Measurements from ENCODE around the gene DACH1. TPM values are rescaled to one million over a fixed set of nuclear protein-coding genes. Genes with fewer than 3 reads are reported as not detected.
"Not testable (repeated sequence)": the region's sequence is repeated elsewhere in the genome, so short reads cannot be mapped to it uniquely, and the experiment has no call there.

The DACH1 gene
- polyA plus RNA-seq, 3 donors = 0.03 to 0.69 (median 0.26) TPM

- no CpG with 5 or more reads among the region's 1 CpG for WGBS (ENCODE audit: insufficient coverage)
- peaks cover 0 to 3% (median 0%) of the 10 kb centered on the region in 7 donors for H3K9me3 Mint-ChIP-seq
These were observed 35.7 kb upstream of the DACH1 start for GRCh38 chr13:71902676-71903075.

GRCh38 chr13:71893506-71893905 is 26.5 kb upstream of the DACH1 start:
- H3K4me1 ChIP-seq (ENCODE audit: control insufficient read depth in 1 of 2, insufficient read depth in 2 of 2, low read length in 2 of 2); H3K36me3 Mint-ChIP-seq; H3K27ac ChIP-seq (ENCODE audit: low read depth in 1 of 2, low read length in 2 of 2); H3K9ac ChIP-seq (ENCODE audit: insufficient read depth, low read length, poor library complexity, severe bottlenecking); intact Hi-C loops (cut with micrococcal nuclease); H2AFZ ChIP-seq (ENCODE audit: insufficient read depth, low read depth, low read length, poor library complexity, severe bottlenecking); H3K79me2 ChIP-seq (ENCODE audit: insufficient read depth, low read length); DNase-seq; H3K4me3 ChIP-seq (replicated peaks in 1 of 3; ENCODE audit: low read depth in 2 of 3, low read length in 3 of 3); H3K27me3 ChIP-seq (ENCODE audit: control insufficient read depth in 2 of 2, insufficient read depth in 2 of 2, low read length in 2 of 2); H3K9me3 Mint-ChIP-seq; H3K9me3 ChIP-seq (replicated peaks in 1 of 2; ENCODE audit: control insufficient read depth in 1 of 2, insufficient read depth in 1 of 2, low read length in 2 of 2); H3K4me1 Mint-ChIP-seq; H3K27ac Mint-ChIP-seq; H3K4me2 ChIP-seq (replicated peaks; ENCODE audit: extremely low read depth, low read length, poor library complexity, severe bottlenecking); H3K27me3 Mint-ChIP-seq (ENCODE audit: low read depth in 3 of 3); H3K36me3 ChIP-seq (replicated peaks in 1 of 2; ENCODE audit: control insufficient read depth in 1 of 2, insufficient read depth in 2 of 2, low read length in 2 of 2); H3K4me3 Mint-ChIP-seq; H4K20me1 ChIP-seq (ENCODE audit: insufficient read depth, low read length): not testable (repeated sequence)
- no CpG with 5 or more reads among the region's 3 CpGs for WGBS (ENCODE audit: insufficient coverage)

More at GRCh38 chr13:71902676-71903075, 35.7 kb upstream of the DACH1 start:
- H3K79me2 ChIP-seq (ENCODE audit: insufficient read depth, low read length) = no peaks in the 10 kb centered on the region
- TF ChIP-seq CTCF (IDR thresholded peaks at IDR 0.05) = no peak
- H3K27me3 Mint-ChIP-seq (ENCODE audit: low read depth in 3 of 3) = peaks cover 0 to 3% (median 0%) of the 10 kb centered on the region in 3 donors
- no peaks in the 10 kb centered on the region for H3K9me3 ChIP-seq (replicated peaks in 1 of 2; ENCODE audit: control insufficient read depth in 1 of 2, insufficient read depth in 1 of 2, low read length in 2 of 2)
- no peak overlapping the region for H3K4me3 ChIP-seq (replicated peaks in 1 of 3; ENCODE audit: low read depth in 2 of 3, low read length in 3 of 3)
- no peak for DNase-seq
- H3K36me3 ChIP-seq (replicated peaks in 1 of 2; ENCODE audit: control insufficient read depth in 1 of 2, insufficient read depth in 2 of 2, low read length in 2 of 2) = no peaks in the 10 kb centered on the region
- no peaks in the 10 kb centered on the region for H3K4me1 ChIP-seq (ENCODE audit: control insufficient read depth in 1 of 2, insufficient read depth in 2 of 2, low read length in 2 of 2)
- H3K4me2 ChIP-seq (replicated peaks; ENCODE audit: extremely low read depth, low read length, poor library complexity, severe bottlenecking) = no peak overlapping the region
- intact Hi-C loops (cut with micrococcal nuclease) = no loop called here
- H4K20me1 ChIP-seq (ENCODE audit: insufficient read depth, low read length) = no peaks in the 10 kb centered on the region
- no peaks in the 10 kb centered on the region for H3K36me3 Mint-ChIP-seq
- H2AFZ ChIP-seq (ENCODE audit: insufficient read depth, low read depth, low read length, poor library complexity, severe bottlenecking) = no peak overlapping the region
- H3K27ac Mint-ChIP-seq = peak overlapping the region in 1 of 7 donors; percentile 24
- no peaks in the 10 kb centered on the region for H3K4me1 Mint-ChIP-seq
- H3K27ac ChIP-seq (ENCODE audit: low read depth in 1 of 2, low read length in 2 of 2) = no peak overlapping the region
- H3K4me3 Mint-ChIP-seq = no peak overlapping the region
- no peaks in the 10 kb centered on the region for H3K27me3 ChIP-seq (ENCODE audit: control insufficient read depth in 2 of 2, insufficient read depth in 2 of 2, low read length in 2 of 2)
- H3K9ac ChIP-seq (ENCODE audit: insufficient read depth, low read length, poor library complexity, severe bottlenecking) = no peak overlapping the region

All from CD14-positive monocyte (primary cell).